OCI-LY3 (cell line): ENCODE measurements around the gene DRC3.

ENCODE experiments used
- H2AFZ ChIP-seq: fragments of 200-600, 300-600 bp; shearing (Covaris generic); 2 replicates; pipeline ENCODE4 v1.6.0; 2014; ENCODE audit warnings: antibody characterized with exemption, low read depth, low read length
- H3K27ac ChIP-seq: fragments of 200-600, 300-600 bp; sonication (generic); 2 replicates; pipeline ENCODE4 v1.5.1; 2014; ENCODE audit warnings: mild to moderate bottlenecking, low read length, moderate library complexity, mixed read lengths
- H3K27me3 ChIP-seq: fragments of 200-600, 300-600 bp; sonication (generic); 2 replicates; pipeline ENCODE4 v1.6.1; 2014; ENCODE audit warnings: low read depth, low read length, mixed read lengths
- H3K36me3 ChIP-seq: fragments of 200-600, 300-600 bp; sonication (generic); replicated peaks from 2 replicates; pipeline ENCODE3; 2014; ENCODE audit warnings: low read depth, low read length, mixed read lengths
- H3K4me1 ChIP-seq: fragments of 300-600, 200-600 bp; sonication (generic); 2 replicates; pipeline ENCODE4 v1.6.1; 2014; ENCODE audit warnings: low read length, mixed read lengths
- H3K4me2 ChIP-seq: fragments of 200-600, 300-600 bp; sonication (generic); 2 replicates; pipeline ENCODE4 v1.6.1; 2014; ENCODE audit warnings: low read length, mixed read lengths
- H3K4me3 ChIP-seq: fragments of 300-600, 200-600 bp; sonication (generic); 2 replicates; pipeline ENCODE4 v1.5.1; 2014; ENCODE audit warnings: antibody characterized with exemption, mild to moderate bottlenecking, low read length, moderate library complexity
- H3K79me2 ChIP-seq: fragments of 300-600, 200-600 bp; shearing (Covaris generic); 2 replicates; pipeline ENCODE4 v1.6.1; 2014; ENCODE audit warnings: mild to moderate bottlenecking, low read length, mixed read lengths
- H3K9ac ChIP-seq: fragments of 300-600, 200-600 bp; shearing (Covaris generic); 2 replicates; pipeline ENCODE4 v1.6.0; 2014; ENCODE audit warnings: mild to moderate bottlenecking, low read length, moderate library complexity
- H3K9me3 ChIP-seq: fragments of 200-600, 300-600 bp; shearing (Covaris generic); 2 replicates; pipeline ENCODE4 v1.6.1; 2014; ENCODE audit warnings: low read length, mixed read lengths; ENCODE audit not compliant: insufficient read depth
- H4K20me1 ChIP-seq: fragments of 200-600, 300-600 bp; sonication (generic); 2 replicates; pipeline ENCODE4 v1.6.1; 2016; ENCODE audit warnings: low read length, mixed read lengths; ENCODE audit not compliant: insufficient read depth
- EZH2phosphoT487 ChIP-seq: fragments of 200-600 bp; shearing (Covaris generic); IDR thresholded peaks from 2 replicates; pipeline ENCODE4 v1.6.1; 2018; ENCODE audit warnings: antibody characterized with exemption, mixed run types, low read depth
- TF ChIP-seq, protein P1 (sequence below): fragments of 200-600, 300-600 bp; sonication (generic); IDR thresholded peaks from 2 replicates; pipeline ENCODE4 v1.5.1; 2014; ENCODE audit warnings: antibody characterized with exemption, low read length, low read depth

The DRC3 gene

DNA sequence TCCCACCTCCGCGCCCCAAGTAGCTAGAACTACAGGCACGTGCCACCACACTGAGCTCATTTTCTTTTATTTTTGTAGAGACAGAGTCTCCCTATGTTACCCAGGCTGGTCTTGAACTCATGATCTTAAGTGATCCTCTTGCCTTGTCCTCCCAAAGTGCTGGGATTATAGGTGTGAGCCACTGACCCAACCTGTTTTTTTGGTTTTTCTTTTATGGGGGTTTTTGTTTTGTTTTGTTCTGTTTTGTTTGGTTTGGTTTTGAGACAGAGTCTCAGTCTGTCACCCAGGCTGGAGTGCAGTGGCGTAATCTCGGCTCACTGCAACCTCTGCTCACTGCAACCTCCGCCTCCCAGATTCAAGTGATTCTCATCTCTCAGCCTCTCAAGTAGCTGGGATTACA lies 82.9 kb downstream of the DRC3 start:
- TF ChIP-seq EZH2phosphoT487 = no peak
- TF ChIP-seq, protein P1, sequence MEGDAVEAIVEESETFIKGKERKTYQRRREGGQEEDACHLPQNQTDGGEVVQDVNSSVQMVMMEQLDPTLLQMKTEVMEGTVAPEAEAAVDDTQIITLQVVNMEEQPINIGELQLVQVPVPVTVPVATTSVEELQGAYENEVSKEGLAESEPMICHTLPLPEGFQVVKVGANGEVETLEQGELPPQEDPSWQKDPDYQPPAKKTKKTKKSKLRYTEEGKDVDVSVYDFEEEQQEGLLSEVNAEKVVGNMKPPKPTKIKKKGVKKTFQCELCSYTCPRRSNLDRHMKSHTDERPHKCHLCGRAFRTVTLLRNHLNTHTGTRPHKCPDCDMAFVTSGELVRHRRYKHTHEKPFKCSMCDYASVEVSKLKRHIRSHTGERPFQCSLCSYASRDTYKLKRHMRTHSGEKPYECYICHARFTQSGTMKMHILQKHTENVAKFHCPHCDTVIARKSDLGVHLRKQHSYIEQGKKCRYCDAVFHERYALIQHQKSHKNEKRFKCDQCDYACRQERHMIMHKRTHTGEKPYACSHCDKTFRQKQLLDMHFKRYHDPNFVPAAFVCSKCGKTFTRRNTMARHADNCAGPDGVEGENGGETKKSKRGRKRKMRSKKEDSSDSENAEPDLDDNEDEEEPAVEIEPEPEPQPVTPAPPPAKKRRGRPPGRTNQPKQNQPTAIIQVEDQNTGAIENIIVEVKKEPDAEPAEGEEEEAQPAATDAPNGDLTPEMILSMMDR = no peak
- no peak overlapping the region for H3K4me2 ChIP-seq
- H3K9me3 ChIP-seq = no peaks in the 10 kb centered on the region
- no peaks in the 10 kb centered on the region for H3K79me2 ChIP-seq
- no peak overlapping the region for H3K27ac ChIP-seq
- no peak overlapping the region for H2AFZ ChIP-seq
- H3K9ac ChIP-seq = no peak overlapping the region
- H3K4me1 ChIP-seq = no peaks in the 10 kb centered on the region
- no peaks in the 10 kb centered on the region for H3K27me3 ChIP-seq
- no peaks in the 10 kb centered on the region for H3K36me3 ChIP-seq
- H3K4me3 ChIP-seq = no peak overlapping the region
- no peaks in the 10 kb centered on the region for H4K20me1 ChIP-seq

DNA sequence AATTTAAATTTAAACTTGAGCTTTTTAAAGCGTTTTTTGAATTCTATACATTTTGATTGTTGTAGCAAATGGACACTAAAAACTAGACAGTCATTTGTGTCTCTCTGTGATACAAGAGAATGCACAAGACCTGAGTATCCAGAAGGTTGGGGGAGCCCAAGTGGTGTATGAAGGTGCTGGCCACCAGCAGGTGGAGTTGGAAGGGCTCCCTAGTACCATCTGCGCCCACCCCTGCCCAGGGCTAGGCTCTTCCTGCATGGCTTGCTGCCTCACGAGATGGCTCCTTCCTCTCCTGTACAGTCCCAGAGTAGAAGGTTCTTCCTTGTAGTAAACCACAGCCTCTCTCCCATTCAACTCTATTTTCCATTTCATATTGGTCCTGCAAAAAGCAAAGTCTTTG lies 83.6 kb downstream of the DRC3 start:
- no peak overlapping the region for H2AFZ ChIP-seq
- no peak overlapping the region for H3K4me2 ChIP-seq
- no peaks in the 10 kb centered on the region for H4K20me1 ChIP-seq
- H3K4me1 ChIP-seq = no peaks in the 10 kb centered on the region
- no peak overlapping the region for H3K27ac ChIP-seq
- H3K9me3 ChIP-seq = no peaks in the 10 kb centered on the region
- no peaks in the 10 kb centered on the region for H3K27me3 ChIP-seq
- no peak for TF ChIP-seq EZH2phosphoT487
- TF ChIP-seq, protein P1 = no peak
- no peaks in the 10 kb centered on the region for H3K36me3 ChIP-seq
- H3K79me2 ChIP-seq = no peaks in the 10 kb centered on the region
- no peak overlapping the region for H3K9ac ChIP-seq
- no peak overlapping the region for H3K4me3 ChIP-seq

DNA sequence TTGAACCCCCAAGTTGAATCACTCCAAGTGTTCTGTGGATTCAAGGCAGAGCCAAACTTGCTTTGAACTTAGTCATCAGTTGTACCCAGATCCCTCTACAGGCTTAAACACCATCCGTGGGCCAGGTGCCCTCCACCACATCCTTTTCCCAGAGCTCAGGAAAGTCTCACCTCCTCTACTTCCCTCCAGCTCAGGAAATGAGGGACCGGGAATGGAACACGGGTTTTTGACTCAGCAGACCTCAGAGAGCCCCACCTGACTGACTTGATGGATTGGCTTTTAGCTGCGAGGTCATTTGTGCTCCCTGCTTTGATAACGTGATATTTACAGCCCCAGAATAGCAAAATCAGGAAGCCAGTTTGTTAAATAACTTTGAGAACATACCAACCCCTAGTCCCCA lies 86.6 kb downstream of the DRC3 start:
- no peaks in the 10 kb centered on the region for H3K4me1 ChIP-seq
- no peaks in the 10 kb centered on the region for H3K27me3 ChIP-seq
- H2AFZ ChIP-seq = no peak overlapping the region
- no peak overlapping the region for H3K9ac ChIP-seq
- H3K36me3 ChIP-seq = no peaks in the 10 kb centered on the region
- H3K4me2 ChIP-seq = no peak overlapping the region
- TF ChIP-seq, protein P1 = no peak
- TF ChIP-seq EZH2phosphoT487 = no peak
- no peaks in the 10 kb centered on the region for H3K9me3 ChIP-seq
- no peak overlapping the region for H3K27ac ChIP-seq
- H4K20me1 ChIP-seq = no peaks in the 10 kb centered on the region
- H3K4me3 ChIP-seq = no peak overlapping the region
- no peaks in the 10 kb centered on the region for H3K79me2 ChIP-seq

DNA sequence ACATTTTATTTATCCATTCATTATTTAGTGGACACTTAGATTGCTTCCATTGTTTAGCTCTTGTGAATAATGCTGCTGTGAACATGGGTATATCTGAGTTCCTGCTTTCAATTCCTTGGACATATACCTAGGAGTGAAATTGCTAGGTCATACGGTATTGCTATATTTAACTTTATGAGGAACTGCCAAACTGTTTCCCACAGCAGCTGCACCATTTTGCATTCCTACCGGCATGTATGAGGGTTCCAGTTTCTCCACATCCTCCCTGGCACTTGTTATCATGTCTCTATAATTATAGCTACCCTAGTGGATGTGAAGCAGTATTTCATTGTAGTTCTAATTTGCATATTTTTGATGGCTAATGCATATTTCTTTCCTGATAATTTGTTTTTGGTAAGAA lies 91.4 kb downstream of the DRC3 start:
- H3K4me3 ChIP-seq = no peak overlapping the region
- no peak overlapping the region for H3K27ac ChIP-seq
- no peaks in the 10 kb centered on the region for H3K4me1 ChIP-seq
- no peak overlapping the region for H3K4me2 ChIP-seq
- H3K9ac ChIP-seq = no peak overlapping the region
- no peaks in the 10 kb centered on the region for H3K79me2 ChIP-seq
- no peaks in the 10 kb centered on the region for H3K9me3 ChIP-seq
- TF ChIP-seq, protein P1 = no peak
- no peak for TF ChIP-seq EZH2phosphoT487
- H2AFZ ChIP-seq = no peak overlapping the region
- no peaks in the 10 kb centered on the region for H3K27me3 ChIP-seq
- H3K36me3 ChIP-seq = no peaks in the 10 kb centered on the region
- H4K20me1 ChIP-seq = no peaks in the 10 kb centered on the region
